ENCODE data around the gene UBASH3A.
A peak's percentile ranks its signal among the peaks of the same experiment; 100 is the strongest.

Gene UBASH3A, protein sequence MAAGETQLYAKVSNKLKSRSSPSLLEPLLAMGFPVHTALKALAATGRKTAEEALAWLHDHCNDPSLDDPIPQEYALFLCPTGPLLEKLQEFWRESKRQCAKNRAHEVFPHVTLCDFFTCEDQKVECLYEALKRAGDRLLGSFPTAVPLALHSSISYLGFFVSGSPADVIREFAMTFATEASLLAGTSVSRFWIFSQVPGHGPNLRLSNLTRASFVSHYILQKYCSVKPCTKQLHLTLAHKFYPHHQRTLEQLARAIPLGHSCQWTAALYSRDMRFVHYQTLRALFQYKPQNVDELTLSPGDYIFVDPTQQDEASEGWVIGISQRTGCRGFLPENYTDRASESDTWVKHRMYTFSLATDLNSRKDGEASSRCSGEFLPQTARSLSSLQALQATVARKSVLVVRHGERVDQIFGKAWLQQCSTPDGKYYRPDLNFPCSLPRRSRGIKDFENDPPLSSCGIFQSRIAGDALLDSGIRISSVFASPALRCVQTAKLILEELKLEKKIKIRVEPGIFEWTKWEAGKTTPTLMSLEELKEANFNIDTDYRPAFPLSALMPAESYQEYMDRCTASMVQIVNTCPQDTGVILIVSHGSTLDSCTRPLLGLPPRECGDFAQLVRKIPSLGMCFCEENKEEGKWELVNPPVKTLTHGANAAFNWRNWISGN
- 43.0 to 102 (median 75.2) reads per million in 4 donors for total RNA-seq

DNA sequence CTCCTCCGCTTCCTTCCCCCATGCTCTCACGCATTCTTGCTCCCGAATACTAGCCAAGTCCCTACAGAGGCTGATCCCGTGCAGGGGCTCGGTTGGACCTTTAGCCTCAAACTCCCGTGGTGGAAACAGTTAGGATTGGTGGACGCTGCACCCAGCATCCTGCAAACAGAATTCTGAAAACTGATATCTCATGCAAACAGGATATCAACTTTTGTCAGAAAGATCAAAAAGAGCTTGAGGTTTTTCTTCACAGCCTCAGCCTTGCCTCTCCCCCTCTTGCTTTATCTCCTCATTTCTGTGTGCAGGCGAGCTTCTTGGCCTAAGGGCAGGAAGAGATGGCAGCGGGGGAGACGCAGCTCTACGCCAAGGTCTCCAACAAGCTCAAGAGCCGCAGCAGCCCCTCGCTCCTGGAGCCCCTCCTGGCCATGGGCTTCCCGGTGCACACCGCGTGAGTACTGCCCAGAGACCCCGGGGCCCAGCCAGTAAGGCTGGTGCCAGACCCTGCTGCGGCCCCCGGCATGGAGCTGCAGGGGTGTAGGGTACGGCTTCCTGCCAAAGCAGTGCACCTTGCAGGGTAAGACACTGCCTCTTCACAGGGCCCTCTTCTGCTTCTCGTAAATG lies at the start of gene UBASH3A:
TSS of gene UBASH3A (plus strand) at position 292 of the 621 bp plus-strand sequence. CDS start at position 336, 44 bp downstream.
- peak in 2 of 5 donors; percentile 40 to 78 for DNase-seq

DNA sequence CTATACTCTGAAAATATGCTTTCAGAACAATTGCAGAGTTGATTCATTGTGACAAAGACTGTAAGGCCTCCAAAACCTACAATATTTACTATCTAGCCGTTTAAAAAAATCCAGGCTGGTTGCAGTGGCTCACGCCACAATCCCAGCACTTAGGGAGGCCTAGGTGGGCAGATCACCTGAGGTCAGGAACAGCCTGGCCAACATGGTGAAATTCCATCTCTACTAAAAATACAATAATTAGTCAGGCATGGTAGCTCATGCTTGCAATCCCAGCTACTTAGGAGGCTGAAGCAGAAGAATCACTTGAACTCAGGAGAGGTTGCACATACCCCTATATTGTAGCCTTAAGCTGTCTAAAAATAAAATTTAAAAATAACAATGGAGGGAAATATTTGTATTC lies 47.7 kb upstream of the UBASH3A start:
- DNase-seq: no peak

DNA sequence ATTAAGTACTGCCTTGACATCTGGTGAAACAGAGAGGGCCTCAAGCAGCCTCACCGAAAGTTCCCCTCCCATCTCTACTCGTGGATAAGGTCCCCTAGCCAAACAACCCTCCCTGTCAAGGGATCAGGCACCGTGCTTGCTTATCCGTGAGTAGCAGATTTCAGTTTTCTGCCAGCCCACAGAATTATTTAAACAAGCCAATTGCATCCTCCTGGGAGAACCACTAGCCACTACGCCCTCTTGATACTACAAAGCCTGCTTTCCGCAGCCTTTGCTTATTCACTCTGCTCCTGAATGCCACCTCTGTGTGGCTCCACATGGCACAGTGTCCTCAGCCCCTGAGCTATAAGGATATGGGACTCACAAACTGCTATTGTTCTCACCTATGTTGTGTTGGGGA lies 47.1 kb upstream of the UBASH3A start:
- no peak for DNase-seq

DNA sequence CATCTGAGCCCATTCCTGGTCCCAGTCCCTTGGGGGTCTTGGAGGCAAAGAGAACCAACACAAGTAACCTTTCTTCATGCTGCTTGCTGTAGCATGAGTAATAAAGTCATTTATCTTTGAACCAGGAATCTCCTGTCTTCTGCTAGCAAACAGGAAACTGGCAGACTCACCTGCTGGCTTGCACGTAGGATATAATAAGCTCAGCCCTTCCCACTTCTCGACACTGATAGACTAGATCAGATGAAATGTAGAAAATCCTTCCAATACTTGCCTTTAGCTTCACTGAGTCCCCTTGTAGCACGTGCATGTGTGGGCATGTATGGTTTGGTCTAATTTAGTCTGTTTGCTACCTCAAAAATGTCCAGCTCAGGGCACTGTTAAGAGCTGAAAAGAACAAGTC lies 46.4 kb upstream of the UBASH3A start:
- no peak for DNase-seq

DNA sequence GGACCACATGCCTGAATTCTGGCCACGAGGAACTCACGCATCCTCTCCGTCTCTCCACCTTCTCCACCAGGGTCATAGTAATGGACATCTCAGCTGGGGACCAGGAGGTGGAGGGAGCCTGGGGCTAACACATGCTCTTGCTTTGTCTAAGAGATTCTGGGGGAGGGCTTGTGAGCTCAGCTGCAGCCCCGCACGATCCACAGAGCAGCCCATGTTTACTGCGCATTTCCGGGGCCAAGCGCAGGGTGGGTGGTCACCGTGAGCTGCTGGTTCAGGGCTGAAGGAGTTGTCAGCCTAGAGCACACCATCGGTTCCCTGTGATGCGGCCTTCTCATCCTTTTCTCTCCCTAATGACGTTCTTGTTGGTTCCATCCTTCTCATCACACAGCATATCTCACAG lies 45.4 kb upstream of the UBASH3A start:
- no peak for DNase-seq

DNA sequence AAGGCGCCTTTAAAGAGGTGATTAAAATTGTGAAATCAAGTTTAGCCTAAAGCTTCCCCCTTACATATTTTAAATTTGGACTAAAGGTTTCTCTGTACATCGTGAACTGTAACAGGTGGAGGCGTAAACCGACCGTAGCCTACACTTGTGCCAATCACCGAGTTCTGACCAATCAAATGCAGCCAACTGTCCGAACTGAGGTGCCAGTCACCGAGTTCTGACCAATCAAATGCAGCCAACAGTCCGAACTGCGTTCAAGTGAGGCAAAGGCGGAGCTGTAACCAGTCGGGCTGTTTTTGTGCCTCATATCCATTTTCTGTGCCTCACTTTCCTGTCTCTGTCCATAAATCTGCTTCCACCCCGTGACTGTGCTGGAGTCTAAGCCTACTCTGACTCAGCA lies 44.8 kb upstream of the UBASH3A start:
- DNase-seq: no peak

DNA sequence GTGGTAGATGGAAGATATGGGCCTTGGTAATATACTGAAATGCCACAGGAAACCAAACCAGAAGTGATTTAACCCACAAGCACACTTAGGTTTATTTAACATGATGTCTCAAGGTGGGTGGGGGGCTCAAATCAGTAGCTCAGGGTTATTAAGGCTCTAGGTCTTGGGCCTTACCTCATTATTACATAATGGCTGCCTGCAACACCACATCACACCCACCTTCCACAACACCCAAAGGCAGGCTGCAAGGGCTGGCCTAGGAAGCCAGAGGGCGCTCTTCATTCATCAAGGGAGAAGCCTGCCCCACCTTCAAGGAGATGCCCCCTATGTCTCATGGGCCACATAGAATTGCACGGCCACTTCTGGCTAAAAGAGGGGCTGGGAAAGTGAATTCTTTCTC lies 43.4 kb upstream of the UBASH3A start:
- DNase-seq: no peak

DNA sequence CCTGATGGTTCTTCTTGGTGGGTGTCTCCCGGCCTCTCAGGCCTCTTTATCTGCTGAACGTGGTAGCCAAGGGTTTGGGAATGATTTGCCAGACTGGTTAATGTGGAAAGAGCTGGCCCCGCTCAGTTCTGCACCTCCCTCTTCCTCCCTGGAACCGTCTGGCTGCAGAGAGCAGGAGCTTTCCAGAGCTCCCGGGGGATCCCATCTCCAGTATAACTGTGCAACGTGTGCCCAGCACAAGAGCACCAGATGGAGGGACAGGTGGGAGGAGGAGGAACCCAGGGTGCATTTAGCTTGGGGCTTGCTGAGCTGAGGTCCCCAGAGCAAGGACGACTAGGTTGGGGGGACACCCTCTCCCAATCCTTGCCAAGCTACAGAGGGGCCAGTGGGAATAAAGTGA lies 42.4 kb upstream of the UBASH3A start:
- DNase-seq: no peak

DNA sequence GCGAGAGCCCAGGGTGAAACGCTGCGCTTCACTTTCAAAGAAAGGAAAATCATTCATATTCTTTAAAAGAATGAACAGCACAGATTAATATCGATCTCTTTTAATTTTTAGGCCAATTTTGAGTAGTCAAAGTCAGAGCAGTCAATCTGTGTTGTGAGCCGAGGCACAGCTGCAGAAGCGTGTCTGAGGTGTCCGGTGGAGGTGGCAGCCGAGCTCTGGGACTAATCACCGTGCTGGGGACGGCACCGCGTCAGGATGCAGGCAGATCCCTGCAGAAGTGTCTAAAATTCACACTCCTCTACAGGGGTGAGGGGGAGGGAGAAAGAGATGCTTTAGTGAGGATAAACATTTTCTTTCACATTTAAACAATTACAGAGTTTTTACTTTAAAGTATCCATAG lies 41.5 kb upstream of the UBASH3A start:
- DNase-seq: no peak

DNA sequence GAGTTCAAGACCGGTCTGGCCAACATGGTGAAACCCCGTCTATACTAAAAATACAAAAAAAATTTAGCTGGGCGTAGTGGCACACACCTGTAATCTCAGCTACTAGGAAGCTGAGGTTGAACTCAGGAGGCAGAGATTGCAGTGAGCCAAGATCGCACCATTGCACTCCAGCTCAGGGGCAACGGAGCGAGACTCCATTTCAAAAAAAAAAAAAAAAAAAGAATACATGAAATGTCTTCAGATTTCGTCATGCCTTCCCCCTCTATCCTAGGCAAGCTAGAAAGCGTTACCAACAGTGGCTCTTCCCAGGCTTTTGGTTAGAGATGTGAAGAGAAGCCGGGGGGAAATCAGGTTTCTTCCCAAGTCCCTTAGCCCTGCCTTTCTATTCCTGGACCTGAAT lies 41.0 kb upstream of the UBASH3A start:
- DNase-seq: no peak

DNA sequence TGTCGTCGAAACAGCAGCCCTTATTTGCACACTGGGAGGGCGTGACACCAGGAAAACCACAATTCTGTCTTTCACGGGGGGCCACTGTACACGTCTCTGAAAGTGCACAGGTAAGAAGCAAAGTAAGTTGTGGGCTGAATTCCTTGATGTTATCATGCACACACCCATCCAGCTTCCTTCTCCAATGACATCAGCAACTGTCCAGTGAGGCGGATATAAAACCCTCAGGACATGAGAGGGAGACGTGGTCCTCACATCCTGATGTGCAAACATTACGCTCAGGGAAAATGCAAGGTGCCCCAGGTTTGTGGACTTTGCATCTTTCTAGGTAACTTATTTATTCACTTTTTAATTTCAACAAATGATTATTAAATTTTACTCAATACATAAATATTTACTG lies 40.4 kb upstream of the UBASH3A start:
- DNase-seq: no peak

DNA sequence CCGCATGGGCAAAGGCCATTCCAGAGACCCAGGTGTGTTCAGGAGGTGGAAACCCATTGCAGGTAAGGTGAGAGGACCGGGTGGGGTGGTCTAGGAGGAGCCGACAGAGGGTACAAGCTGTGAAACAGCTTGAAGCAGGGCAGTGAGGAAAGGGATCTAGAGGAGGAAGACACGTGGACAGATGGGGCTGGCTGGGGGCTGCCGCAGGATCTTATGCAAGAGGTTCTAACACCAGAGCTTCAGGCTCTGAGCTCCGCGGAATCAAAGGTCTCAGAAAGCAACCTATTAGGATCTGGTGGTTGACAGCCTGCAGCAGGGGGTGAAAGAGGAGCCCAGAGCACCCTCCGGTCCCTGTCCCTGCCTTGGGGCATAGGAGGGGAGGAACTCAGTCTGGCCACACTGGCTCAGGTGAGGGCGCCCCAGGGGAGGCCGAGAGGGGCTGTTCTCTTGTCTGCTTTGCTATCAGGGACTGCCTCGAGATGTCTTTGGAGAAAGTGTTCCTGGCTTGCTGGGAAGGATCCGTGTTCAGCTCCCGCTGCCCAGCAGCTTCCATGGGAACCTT lies 39.3 kb upstream of the UBASH3A start:
- DNase-seq: no peak

DNA sequence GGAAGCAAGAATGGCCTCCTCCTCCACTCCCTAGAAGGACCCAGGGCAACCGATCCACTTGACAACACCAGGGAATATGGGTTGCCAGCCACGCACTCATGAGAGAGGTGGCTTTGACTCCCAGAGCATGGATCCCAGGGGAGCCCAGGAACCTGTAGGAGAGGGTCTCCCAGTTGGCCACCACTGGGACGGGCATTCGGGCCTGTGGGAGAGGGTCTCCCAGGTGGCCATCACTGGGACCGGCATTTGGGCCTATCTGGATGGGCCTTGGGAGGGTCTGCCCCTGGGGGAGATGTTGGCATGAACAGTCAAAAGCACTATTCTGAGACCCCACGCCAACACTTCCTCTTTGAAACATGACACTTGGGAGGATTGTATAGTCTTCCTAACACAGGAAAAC lies 37.9 kb upstream of the UBASH3A start:
- DNase-seq: no peak

DNA sequence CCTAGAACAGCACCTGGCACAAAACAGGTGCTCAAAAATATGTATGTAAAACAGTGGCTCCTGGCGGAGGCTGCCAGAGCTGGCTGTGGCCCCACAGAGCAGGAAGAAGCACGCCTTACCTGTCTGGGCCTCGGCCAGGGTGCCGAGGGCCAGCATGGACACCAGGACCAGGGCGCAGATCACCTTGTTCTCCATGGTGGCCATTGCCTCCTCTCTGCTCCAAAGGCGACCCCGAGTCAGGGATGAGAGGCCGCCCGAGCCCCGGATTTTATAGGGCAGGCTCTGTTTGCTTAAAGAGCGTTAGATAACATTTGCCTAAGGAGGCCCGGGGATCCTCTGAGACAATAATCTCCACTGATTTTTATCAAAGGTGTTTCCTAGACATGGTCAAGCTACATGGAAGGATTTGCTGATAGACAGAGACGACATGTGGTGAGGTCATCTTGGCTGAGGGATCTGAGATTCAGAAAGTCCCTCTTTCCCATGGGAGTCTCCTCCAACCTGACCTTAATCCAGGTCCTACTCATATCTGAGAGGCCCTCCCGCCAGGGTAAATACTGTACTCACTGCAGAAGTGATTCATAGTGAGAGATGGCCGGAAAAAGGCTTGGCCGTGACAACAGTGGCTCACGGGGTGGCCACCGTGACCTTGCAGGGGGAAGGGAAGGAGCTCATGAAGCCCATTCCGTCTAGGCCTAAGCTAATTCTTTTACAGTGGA lies 37.3 kb upstream of the UBASH3A start, which contains the start of gene TFF1:
TSS of gene TFF1 (minus strand) at position 244 of the 719 bp plus-strand sequence. CDS start at position 204, 40 bp downstream.
- DNase-seq: no peak

DNA sequence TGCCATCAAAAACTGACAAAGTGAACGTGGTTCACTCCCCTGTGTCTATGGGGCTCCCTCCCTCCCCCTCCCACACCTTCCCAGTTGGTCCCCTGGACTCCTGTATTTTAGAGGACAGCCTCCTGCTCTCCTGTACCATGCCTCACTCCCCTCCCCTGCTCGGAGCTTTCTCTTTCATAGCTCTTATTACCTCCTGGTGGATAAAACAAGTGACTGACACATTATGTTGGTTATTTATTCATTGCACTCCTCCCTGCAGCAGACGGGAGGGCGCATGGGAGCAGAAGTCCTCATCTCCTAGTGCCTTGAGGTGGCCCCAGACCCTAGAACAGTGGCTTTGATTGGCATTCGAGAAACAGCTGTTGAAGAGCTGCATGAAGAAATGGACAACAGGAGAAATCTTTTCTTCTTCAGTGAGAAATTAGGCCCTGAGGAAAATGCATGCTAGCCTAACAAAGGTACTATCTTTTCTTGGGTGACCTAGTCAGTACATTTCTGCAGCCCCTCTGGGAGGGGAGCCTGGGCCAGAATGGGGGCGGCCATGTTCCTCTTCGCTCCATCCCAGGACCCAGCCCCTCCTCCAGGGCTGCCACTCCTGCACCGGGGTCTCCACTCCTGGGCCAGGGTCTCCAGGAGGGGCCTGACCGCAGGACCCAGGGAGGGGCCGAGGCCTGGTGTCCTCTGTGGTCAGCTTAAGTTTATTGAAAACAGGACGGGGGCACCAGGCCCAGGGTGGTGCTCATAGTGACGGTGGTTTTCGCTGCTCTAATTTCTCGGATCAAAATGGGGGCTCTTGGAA lies 36.1 kb upstream of the UBASH3A start:
- DNase-seq: no peak

DNA sequence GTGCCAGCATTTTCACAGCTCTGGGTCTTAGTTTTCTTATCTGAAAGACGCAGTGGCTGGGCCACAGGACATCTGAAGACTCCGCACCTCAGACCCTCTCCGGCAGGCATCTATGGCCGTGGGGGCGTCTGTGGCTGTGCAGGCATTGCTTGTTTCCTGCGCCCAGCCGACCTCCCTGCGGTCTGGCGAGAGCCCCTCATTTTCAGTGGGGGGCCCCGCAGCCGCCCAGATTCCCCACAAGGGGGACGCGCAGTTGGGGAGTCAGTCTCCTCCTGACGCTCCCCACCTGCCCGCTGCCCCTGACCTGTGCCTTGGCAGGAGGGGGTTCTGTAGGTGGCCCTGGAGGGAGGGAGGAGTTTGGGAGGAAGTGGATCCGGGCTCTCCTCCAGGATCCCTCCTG lies 33.9 kb upstream of the UBASH3A start:
- DNase-seq: no peak

DNA sequence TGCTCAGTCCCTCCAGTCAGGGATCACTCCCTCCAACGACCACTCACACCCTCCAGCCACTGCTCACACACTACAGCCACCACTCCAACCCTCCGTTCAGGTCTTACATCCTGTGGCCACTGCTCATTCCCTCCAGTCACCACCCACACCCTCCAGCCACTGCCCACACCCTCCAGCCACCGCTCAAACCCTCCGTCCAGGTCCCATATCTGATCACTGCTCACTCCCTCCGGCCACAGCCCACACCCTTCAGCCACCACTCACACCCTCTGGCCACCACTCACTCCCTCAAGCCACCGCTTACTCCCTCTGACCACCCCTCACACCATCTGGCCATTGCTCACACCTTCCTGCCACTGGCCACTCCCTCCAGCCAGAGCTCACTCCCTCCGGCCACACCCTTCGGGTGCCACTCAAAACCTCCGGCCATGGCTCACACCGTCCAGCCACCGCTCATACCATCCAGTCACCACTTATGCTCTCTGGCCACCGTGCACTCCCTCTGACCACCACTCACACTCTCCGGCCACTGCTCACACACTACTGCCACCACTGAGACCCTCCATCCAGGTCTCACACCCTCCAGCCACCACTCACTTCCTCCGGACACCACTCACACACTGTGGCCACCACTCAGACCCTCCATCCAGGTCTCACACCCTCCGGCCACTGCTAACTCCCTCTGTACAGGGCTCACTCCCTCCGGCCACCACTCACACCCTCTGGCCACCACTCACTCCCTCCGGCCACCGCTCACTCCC lies 32.6 kb upstream of the UBASH3A start:
- DNase-seq: no peak

DNA sequence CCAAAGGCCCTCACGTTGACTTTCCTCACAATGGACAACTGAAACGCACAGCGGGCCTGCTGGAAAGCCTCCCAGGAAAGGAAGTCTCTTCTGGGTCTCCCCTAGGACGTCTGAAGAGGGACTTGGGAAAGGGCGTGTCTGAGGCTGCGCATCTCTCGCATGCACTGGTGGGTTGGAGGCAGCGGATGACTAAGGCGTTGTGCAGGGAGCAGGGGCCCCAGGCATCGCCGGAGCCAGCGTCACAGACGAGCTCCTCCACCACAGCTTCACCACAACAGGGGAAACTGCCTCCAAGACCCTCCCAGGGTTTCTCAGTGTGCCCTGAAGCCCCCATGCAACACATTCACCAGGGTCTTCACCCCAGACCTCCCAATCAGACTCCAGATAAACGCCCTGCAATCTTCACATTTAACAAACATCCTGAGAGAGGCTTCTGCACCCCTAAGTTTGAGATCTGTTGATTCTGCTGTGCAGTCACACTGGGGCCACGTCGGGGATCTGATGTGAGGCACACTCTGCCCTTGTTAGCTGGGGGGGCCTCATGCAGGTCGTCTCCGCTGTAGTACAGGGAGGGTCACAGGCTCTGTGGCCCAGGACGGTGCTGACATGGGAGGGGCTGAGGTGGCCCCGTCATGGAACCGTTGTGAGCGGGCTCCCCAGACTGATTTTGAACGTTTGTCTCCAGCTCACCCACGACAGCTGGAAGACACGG lies 30.4 kb upstream of the UBASH3A start:
- no peak for DNase-seq

DNA sequence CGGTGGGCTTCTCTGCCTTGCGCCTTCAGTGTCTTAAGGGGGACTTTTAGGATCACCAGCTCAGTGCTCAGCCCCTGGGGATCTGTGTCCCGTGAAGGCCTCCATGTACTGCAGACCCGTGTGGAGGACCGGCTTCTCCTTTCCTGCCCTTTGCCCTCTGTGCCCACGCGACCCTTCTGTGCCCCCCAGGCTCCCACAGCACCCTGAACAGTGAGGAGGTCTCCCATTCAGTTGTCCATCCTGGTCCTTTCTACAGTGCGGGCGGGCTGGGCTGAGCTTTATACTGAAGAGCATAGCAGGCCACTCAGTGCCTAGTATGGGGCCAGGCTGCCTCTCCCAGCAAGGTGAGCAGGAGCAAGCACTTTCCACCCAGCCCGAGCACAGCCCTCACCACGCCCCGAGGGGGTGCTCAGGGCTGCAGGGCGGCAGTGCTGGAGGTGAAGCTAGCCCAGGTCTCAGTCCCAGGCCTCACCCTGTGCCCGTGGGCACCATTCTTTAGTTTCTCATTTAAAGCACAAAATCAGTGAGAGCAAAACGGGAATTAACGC lies 29.7 kb upstream of the UBASH3A start:
- DNase-seq: no peak

DNA sequence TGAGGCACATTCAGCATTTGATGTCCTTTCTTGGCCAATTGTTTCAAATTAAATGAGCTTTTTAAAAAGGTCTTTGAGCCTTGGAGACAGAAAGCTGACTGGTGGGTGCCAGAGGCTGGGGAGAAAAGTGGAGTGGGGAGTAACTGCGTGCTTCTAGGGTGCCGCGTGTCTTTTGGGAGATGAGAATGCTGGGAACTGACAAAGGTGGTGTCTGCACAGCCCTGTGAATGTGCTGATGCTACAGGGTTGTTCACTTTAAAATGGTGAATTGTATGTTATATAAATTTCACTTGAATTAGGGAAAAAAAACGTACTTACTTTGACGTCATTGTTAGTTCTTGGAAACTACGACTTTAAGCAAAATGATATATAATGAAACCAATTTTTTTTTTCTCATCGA lies 29.2 kb upstream of the UBASH3A start:
- peak in 1 of 5 donors; percentile 22 for DNase-seq
